ENCODE measurements around the gene RC3H1.
"Not testable (repeated sequence)": the region's sequence is repeated elsewhere in the genome, so short reads cannot be mapped to it uniquely, and the experiment has no call there.

Gene RC3H1
- 123 to 129 reads per million in 2 donors for total RNA-seq

- DNase-seq: peak; percentile 80
These were observed at the start of gene RC3H1 for GRCh38 chr1:174022080-174022975. Gene RC3H1 (minus strand): TSS chr1:174022357. CDS start chr1:173992985, 29,372 bp downstream.

- DNase-seq: no peak
These were observed 48.5 kb upstream of the RC3H1 start for GRCh38 chr1:174070614-174071013.

- DNase-seq: no peak
These were observed 45.8 kb upstream of the RC3H1 start for GRCh38 chr1:174068000-174068399.

- DNase-seq: no peak
These were observed 37.9 kb upstream of the RC3H1 start for GRCh38 chr1:174060090-174060489.

- DNase-seq: no peak
These were observed 36.5 kb upstream of the RC3H1 start for GRCh38 chr1:174058624-174059023.

- not testable (repeated sequence) for DNase-seq
These were observed 34.5 kb upstream of the RC3H1 start for GRCh38 chr1:174056609-174057008.

GRCh38 chr1:174055797-174056196 is 33.6 kb upstream of the RC3H1 start:
- not testable (repeated sequence) for DNase-seq

- DNase-seq: no peak
These were observed 31.7 kb upstream of the RC3H1 start for GRCh38 chr1:174053826-174054225.

- DNase-seq: no peak
These were observed 30.5 kb upstream of the RC3H1 start for GRCh38 chr1:174052621-174053020.

GRCh38 chr1:174051956-174052355 is 29.8 kb upstream of the RC3H1 start:
- no peak for DNase-seq

GRCh38 chr1:174049514-174049913 is 27.4 kb upstream of the RC3H1 start:
- DNase-seq: no peak

GRCh38 chr1:174044418-174045222 is 22.5 kb upstream of the RC3H1 start:
- DNase-seq: no peak

- not testable (repeated sequence) for DNase-seq
These were observed 20.4 kb upstream of the RC3H1 start for GRCh38 chr1:174042509-174042908.

GRCh38 chr1:174041369-174041768 is 19.2 kb upstream of the RC3H1 start:
- DNase-seq: no peak

GRCh38 chr1:174040387-174040786 is 18.2 kb upstream of the RC3H1 start:
- no peak for DNase-seq

- no peak for DNase-seq
These were observed 16.9 kb upstream of the RC3H1 start for GRCh38 chr1:174039027-174039426.

GRCh38 chr1:174036798-174037197 is 14.6 kb upstream of the RC3H1 start:
- no peak for DNase-seq

- no peak for DNase-seq
These were observed 14.0 kb upstream of the RC3H1 start for GRCh38 chr1:174036204-174036603.

- no peak for DNase-seq
These were observed 10.6 kb upstream of the RC3H1 start for GRCh38 chr1:174032671-174033222.

GRCh38 chr1:174031099-174031498 is 8.9 kb upstream of the RC3H1 start:
- DNase-seq: no peak

GRCh38 chr1:174028495-174028894 is 6.3 kb upstream of the RC3H1 start:
- DNase-seq: no peak

GRCh38 chr1:174023440-174023839 is 1.3 kb upstream of the RC3H1 start:
- no peak for DNase-seq

- DNase-seq: no peak
These were observed 770 bp upstream of the RC3H1 start for GRCh38 chr1:174022976-174023277.
